Left ventricle myocardium superior (tissue), 1 donor: ENCODE measurements around the gene SLC32A1. TPM values are rescaled to one million over a fixed set of nuclear protein-coding genes. Genes with fewer than 3 reads are reported as not detected.

Source experiments
- ATAC-seq: fragments of 200-7000 bp; cut with Tn5 transposase; one replicate; pipeline ENCODE4 v1.9.1; 2020; ENCODE audit warnings: mild to moderate bottlenecking, moderate library complexity
- DNase-seq: peaks from one replicate; pipeline ENCODE4 v3.0.0-alpha.2; 2020
- intact Hi-C: fragments of 100-400 bp; cut with micrococcal nuclease; formaldehyde crosslinking; loops from one replicate; pipeline ENCODE4 v1.11.0; 2022
- total RNA-seq: library from RNA; stranded (reverse); fragmentation: NEBNext Ultra II Directional; extraction: Animal tissue kit (Norgen Biotek cat#: 25700); gene quantifications from one replicate; pipeline ENCODE4 v1.2.1, GENCODE V29; 2021
- donor health status: DM: no; HTN: yes; CAD: no; lungs with severe emphysema.

SLC32A1 gene
- total RNA-seq, 1 donor from 2014 or later: not detected

DNA sequence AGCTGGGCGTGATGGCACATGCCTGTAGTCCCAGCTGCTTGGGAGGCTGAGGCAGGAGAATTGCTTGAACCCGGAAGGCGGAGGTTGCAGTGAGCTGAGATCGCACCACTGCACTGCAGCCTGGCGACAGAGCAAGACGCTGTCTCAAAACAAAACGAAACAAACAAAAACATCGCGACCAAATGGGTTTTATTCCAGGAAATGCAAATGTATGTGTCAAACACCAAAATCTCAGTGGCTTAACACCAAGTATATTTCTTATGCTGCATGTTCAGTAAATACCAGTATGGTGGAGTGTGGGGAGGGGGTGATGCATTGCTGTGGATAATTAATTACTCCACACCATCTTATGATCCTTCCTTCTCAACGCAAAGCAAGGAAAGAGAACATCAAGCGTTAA, 52.1 kb downstream of the SLC32A1 start:
- intact Hi-C loops: no loop called here
- no peak for DNase-seq
- ATAC-seq: no peak

Other genes starting within 250 kb of the SLC32A1 start
- gene ADIG, start 143.3 kb upstream of the SLC32A1 start, total RNA-seq: not detected
- gene ARHGAP40, start 122.7 kb upstream of the SLC32A1 start, total RNA-seq: not detected
- gene ACTR5, start 24.0 kb downstream of the SLC32A1 start, total RNA-seq: 3.2 TPM
- gene PPP1R16B, start 81.2 kb downstream of the SLC32A1 start, total RNA-seq: 9.4 TPM
- gene FAM83D, start 201.9 kb downstream of the SLC32A1 start, total RNA-seq: 0.20 TPM
- gene DHX35, start 237.9 kb downstream of the SLC32A1 start, total RNA-seq: 15.4 TPM